Measurements from ENCODE around the gene CRIP2.

The CRIP2 gene

GRCh38 chr14:105474483-105475268 is at the start of gene CRIP2:
TSS of gene CRIP2 (plus strand) at chr14:105474821. CDS start at chr14:105474863, 42 bp downstream.
- no peak for DNase-seq

GRCh38 chr14:105424861-105425260 is 49.8 kb upstream of the CRIP2 start:
- DNase-seq, result no peak

GRCh38 chr14:105425823-105426247 is 48.8 kb upstream of the CRIP2 start:
- DNase-seq, result no peak

GRCh38 chr14:105426416-105427130 is 48.0 kb upstream of the CRIP2 start:
- no peak for DNase-seq

GRCh38 chr14:105427412-105427811 is 47.2 kb upstream of the CRIP2 start:
- no peak for DNase-seq

GRCh38 chr14:105427936-105428485 is 46.6 kb upstream of the CRIP2 start:
- DNase-seq, result no peak

- no peak for DNase-seq
These were observed 44.6 kb upstream of the CRIP2 start for GRCh38 chr14:105430042-105430441.

- DNase-seq, result no peak
These were observed 44.1 kb upstream of the CRIP2 start for GRCh38 chr14:105430565-105430964.

- no peak for DNase-seq
These were observed 43.4 kb upstream of the CRIP2 start for GRCh38 chr14:105431256-105431655.

- no peak for DNase-seq
These were observed 42.0 kb upstream of the CRIP2 start for GRCh38 chr14:105432657-105433056.

- no peak for DNase-seq
These were observed 41.4 kb upstream of the CRIP2 start for GRCh38 chr14:105433161-105433605.

GRCh38 chr14:105436402-105436801 is 38.2 kb upstream of the CRIP2 start:
- DNase-seq, result no peak

GRCh38 chr14:105436891-105437722 is 37.5 kb upstream of the CRIP2 start:
- no peak for DNase-seq

GRCh38 chr14:105437723-105438500 is 36.7 kb upstream of the CRIP2 start:
- DNase-seq, result no peak

GRCh38 chr14:105439179-105439578 is 35.4 kb upstream of the CRIP2 start:
- DNase-seq, result no peak

- no peak for DNase-seq
These were observed 34.7 kb upstream of the CRIP2 start for GRCh38 chr14:105439710-105440553.

GRCh38 chr14:105440554-105440900 is 34.1 kb upstream of the CRIP2 start:
- no peak for DNase-seq

- no peak for DNase-seq
These were observed 33.6 kb upstream of the CRIP2 start for GRCh38 chr14:105440992-105441391.

GRCh38 chr14:105442125-105442524 is 32.5 kb upstream of the CRIP2 start:
- DNase-seq, result no peak

GRCh38 chr14:105442834-105443233 is 31.8 kb upstream of the CRIP2 start:
- DNase-seq, result no peak

GRCh38 chr14:105444859-105445258 is 29.8 kb upstream of the CRIP2 start:
- no peak for DNase-seq

All from activated CD8-positive, alpha-beta memory T cell treated with anti-CD3 and anti-CD28 coated beads, Interleukin-2, amount 50 U/mL, for 4 hours (primary cell).